Activated CD4-positive, alpha-beta T cell treated with anti-CD3 and anti-CD28 coated beads, Interleukin-2, amount 10 ng/mL, durations not matched to agents 7 days and 5 days (primary cell): ENCODE data around the gene HOXC12. TPM values are rescaled to one million over a fixed set of nuclear protein-coding genes. Genes with fewer than 3 reads are reported as not detected.

ENCODE experiments used
- CTCF ChIA-PET: fragments of 350-600 bp; sonication (Branson Sonifier 250); formaldehyde crosslinking; loops from one replicate; lab custom pipeline; 2021; ENCODE audit warnings: antibody characterized with exemption; lab: Charles Lee
- POLR2A ChIA-PET: fragments of 350-600 bp; sonication (Branson Sonifier 250); formaldehyde crosslinking; loops from one replicate; lab custom pipeline; 2021; ENCODE audit warnings: antibody characterized with exemption; lab: Charles Lee
- DNase-seq: peaks from one replicate; pipeline ENCODE4 v3.0.0-alpha.2; 2020
- H3K27ac Mint-ChIP-seq: one replicate; pipeline ENCODE4 v1.8.0; 2021; ENCODE audit warnings: mild to moderate bottlenecking, moderate library complexity, mixed read lengths
- H3K27me3 Mint-ChIP-seq: one replicate; pipeline ENCODE4 v1.8.0; 2021; ENCODE audit warnings: mixed read lengths
- H3K36me3 Mint-ChIP-seq: one replicate; pipeline ENCODE4 v1.8.0; 2021; ENCODE audit warnings: low read depth, mixed read lengths
- H3K4me1 Mint-ChIP-seq: one replicate; pipeline ENCODE4 v1.8.0; 2021; ENCODE audit warnings: mixed read lengths
- H3K4me3 Mint-ChIP-seq: one replicate; pipeline ENCODE4 v1.8.0; 2021; ENCODE audit warnings: mild to moderate bottlenecking, moderate library complexity, mixed read lengths
- H3K9me3 Mint-ChIP-seq: one replicate; pipeline ENCODE4 v1.8.0; 2021; ENCODE audit warnings: mixed read lengths
- total RNA-seq, 2 experiments: library from RNA; stranded (reverse); gene quantifications; one replicate each; pipeline ENCODE4 v1.2.3, GENCODE V29; 2021

Gene HOXC12
- total RNA-seq, 2 experiments from 2014 or later = not detected

DNA sequence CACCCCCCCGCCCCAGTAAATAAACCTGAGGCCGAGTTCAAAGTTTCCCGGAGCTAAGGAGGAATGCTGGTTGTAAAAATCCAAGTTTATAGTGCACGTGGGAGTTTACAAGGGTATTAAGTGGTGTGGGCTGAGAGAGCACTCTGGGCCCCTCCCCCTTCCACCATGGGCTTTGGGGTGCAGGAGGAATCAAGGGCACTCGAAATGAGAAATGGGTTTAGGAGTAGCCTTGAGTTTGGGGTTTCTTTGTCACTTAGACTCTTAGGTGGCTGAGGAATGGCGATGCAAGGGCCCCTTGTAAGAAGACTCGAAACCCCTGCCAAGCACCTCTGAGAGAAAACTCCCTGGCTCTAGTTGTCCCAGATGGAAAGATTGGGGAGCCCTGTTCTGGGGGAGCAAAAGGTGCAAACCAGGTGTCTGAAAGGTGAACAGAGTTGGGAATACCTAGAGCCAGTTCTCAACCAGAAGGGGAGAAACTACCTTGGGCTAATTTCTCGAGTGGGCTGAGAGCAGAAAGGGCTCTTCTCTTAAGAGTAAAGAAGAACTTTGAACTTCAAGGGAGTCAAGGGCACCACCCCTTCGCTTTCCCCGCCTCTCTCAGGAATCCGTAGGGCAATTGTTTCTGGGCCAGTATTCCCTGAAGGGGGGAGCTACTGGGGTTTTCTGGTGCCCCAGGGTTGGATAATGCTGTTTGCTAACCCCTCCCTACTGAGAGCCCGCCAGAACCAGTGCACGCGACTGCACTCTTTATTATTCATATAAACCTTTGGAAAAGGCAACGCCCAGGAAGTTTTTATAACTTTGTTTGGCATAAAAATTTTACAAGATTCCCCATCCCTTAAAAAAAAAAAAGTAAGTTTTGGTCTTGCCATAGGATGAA lies 24.0 kb downstream of the HOXC12 start:
- peaks cover 3% of the 10 kb centered on the region for H3K36me3 Mint-ChIP-seq
- H3K27me3 Mint-ChIP-seq = peaks cover 93% of the 10 kb centered on the region
- H3K9me3 Mint-ChIP-seq = no peaks in the 10 kb centered on the region
- peaks cover 8% of the 10 kb centered on the region for H3K4me1 Mint-ChIP-seq
- DNase-seq = no peak
- no peak overlapping the region for H3K4me3 Mint-ChIP-seq
- ChIA-PET POLR2A (no interaction called here), CTCF (no interaction called here)
- no peak overlapping the region for H3K27ac Mint-ChIP-seq

DNA sequence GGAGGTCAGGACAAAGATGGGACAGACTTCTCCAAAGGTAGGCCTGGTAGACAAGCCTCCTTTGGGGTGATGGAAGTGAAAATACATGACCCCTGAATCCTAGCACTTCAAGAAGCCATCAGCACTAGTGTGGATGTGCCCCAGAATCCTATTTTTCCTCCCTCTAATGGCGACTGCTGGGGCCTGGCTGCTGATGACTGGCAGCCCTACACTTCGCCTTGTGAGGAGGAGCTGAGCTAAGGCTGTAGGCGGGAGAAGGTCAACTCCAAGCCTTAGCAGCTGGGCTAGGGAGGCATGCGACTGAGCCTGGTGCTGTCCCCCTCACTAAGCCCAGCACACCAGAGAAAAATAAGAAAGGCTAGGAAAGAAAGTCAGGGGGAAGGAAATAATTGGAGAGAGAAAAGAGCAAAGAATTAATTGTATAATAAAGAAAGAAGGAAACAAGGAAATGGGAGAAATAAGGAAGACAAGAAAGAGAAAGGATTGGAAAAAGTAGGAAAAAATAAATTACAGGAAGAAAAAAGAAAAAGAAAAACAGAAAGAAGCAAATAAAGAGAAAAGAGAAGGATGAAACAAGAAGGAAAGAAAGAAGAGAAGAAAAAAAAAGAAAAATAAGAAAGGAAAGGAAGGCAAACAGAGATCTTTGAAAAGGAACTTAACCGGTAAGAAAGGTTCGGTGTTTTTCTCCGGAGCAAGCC lies 25.6 kb downstream of the HOXC12 start:
- H3K36me3 Mint-ChIP-seq = peaks cover 3% of the 10 kb centered on the region
- no peaks in the 10 kb centered on the region for H3K9me3 Mint-ChIP-seq
- no peak overlapping the region for H3K4me3 Mint-ChIP-seq
- no peak for DNase-seq
- H3K4me1 Mint-ChIP-seq = peaks cover 10% of the 10 kb centered on the region
- no peak overlapping the region for H3K27ac Mint-ChIP-seq
- peaks cover 96% of the 10 kb centered on the region for H3K27me3 Mint-ChIP-seq
- CTCF ChIA-PET = interaction anchor here (0.6 to 1.9 kb wide), 3 partner anchors 26 to 234 kb away, joined by 3 to 5 read pairs (median 3); partner anchors contain the start of gene HOXC12
- POLR2A ChIA-PET = no interaction called here

DNA sequence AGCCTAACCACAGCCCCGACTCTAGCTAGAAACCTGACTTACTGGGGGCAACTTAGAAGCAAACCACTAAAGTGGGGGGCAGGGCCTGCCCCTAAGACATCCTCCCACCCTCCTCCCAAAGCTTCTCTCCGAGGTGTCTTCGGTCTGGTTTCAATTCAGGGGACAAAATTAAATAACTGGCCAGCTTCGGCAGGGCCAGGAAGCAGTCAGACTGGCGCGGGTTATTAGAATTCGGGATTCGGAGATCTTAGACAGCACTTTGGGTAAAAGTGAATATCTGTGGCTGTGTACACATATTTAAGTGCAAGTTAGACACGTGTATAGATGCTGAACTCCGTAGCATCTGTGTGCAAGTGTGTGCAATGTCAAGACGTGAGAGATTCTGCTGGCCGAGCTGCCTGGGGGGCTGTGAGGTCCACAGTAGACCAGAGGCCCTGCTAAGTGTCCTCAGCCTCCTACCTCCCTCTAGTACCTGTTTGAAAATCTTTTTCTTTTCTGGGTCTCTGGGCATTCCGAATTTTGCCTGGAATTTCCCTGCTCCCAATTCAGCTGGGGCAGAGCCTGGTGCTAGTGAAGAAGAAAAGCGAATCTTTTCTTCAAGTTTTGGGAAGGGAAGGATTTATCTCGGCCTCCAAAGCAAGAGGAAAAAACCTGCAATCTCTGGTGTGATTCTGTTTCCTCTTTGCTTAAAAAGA lies 26.2 kb downstream of the HOXC12 start:
- Mint-ChIP-seq H3K9me3 (no peaks in the 10 kb centered on the region), H3K4me1 (peaks cover 8% of the 10 kb centered on the region), H3K4me3 (no peak overlapping the region), H3K36me3 (no peaks in the 10 kb centered on the region), H3K27me3 (peaks cover 95% of the 10 kb centered on the region), H3K27ac (no peak overlapping the region)
- ChIA-PET POLR2A (no interaction called here), CTCF (interaction anchor here (0.6 to 1.9 kb wide), 3 partner anchors 26 to 233 kb away, joined by 3 to 5 read pairs (median 3); partner anchors contain the start of gene HOXC12)
- no peak for DNase-seq

DNA sequence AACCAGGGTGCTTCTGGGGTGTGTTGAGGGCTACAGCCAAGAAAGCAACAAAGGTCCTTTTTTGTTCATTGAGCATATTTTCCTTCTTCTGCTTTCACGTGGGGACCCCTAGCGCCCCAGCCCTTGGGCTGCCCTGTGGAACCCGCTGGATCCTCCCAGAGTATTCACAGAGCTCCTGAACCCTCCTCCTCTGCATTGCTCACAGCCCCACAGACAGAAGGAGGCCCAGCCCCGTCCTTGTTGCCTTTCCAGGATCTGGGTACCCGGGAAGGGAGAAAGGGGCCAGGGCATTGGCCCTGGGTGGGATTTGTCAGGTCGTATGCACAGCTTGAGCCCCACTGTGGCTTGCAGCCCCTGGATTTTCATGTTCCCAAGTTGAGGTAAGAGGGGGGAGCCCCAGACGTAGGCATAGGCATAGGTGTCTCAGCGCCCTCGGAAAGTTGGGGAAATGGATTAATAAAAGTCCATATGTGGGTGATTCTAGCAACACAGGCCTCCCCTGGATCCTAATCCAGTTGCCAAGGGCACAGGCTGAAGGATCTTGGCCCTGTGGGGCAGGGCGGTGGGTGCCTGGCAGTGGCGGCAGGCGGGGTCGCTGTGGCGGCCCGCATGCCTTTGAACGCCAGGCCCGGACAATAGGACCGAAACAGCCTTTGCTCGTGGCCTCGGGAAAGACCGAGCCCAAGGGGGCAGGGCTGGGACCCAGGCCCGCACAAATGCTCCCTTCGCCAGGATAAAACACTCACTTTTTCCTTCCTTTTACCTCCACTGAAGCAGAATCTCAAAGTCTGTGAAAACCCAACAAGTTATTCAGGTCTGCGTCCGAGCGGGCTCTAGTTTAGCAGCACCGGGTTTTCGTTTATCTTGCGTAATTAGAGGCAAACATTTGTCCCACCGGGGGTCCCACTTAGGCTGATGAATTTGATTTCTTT lies 27.2 kb downstream of the HOXC12 start:
- peaks cover 15% of the 10 kb centered on the region for H3K4me1 Mint-ChIP-seq
- no peaks in the 10 kb centered on the region for H3K9me3 Mint-ChIP-seq
- no peak for DNase-seq
- H3K27ac Mint-ChIP-seq = no peak overlapping the region
- peaks cover 96% of the 10 kb centered on the region for H3K27me3 Mint-ChIP-seq
- no peak overlapping the region for H3K4me3 Mint-ChIP-seq
- ChIA-PET CTCF (no interaction called here), POLR2A (no interaction called here)
- H3K36me3 Mint-ChIP-seq = no peaks in the 10 kb centered on the region

DNA sequence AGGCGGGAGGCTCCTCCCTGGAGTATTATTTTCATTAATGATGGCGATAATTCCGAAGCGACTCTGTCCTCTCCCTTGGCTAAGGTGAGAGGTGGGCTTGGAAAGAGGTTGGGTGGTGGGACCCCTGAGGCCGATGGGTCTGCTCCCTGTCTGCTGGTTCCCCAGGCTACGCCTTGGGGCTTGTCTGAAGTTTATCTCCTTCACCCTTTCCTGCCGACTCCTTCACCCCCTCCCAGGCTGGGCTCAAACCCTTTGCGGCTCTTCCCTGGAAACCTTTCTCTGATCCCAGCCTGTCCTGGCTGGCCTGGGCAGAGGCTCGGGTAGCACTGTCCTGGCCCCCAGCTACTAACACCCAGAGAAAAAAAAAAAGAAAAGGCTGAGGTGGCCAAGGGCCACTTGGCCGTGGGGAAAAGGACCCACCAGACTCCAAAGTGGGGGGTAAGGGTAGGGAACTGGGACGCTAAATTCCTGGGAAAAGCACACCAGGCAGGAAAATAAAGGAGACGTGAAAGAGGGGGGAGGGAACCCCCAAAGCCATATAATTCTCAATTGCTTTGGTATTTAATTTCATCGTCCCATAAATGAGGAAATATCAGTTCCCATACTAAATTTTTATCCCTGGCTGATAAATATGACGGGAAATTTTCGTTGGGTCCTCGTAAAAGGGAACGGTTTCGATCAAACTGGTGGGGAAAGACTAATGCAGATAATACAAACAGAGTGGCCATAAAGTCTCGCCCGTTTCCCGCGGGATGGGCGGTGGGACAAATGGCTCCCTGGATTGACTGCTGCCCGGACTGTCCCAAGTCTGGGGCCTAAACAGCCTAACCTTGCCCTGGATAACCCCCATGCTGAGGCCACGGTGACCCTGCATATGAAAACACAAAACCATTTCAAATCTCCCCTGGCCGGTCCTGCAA lies 28.2 kb downstream of the HOXC12 start:
- H3K4me3 Mint-ChIP-seq = no peak overlapping the region
- no peaks in the 10 kb centered on the region for H3K9me3 Mint-ChIP-seq
- peaks cover 96% of the 10 kb centered on the region for H3K27me3 Mint-ChIP-seq
- no peak for DNase-seq
- CTCF ChIA-PET = no interaction called here
- no peak overlapping the region for H3K27ac Mint-ChIP-seq
- no peaks in the 10 kb centered on the region for H3K36me3 Mint-ChIP-seq
- H3K4me1 Mint-ChIP-seq = peaks cover 17% of the 10 kb centered on the region
- POLR2A ChIA-PET = no interaction called here

DNA sequence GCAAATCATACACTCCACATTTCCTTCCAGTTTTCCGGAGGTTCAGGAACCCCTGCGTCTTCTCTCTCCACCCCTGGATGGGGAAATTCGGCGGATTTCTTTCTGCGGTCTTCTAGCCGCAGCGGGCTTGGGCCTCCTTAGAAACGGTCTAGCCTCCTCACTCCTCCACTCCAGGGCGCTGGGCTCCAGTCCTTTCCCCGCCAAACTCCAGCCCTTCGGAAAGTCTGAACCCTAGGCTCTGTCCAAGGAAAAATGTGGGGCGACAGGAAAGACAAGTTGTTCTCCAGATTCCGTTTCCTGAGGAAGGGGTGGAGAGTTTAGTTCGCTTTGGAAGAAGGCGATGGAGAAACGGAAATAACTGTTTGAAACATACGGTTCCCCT lies 28.9 kb downstream of the HOXC12 start:
- ChIA-PET POLR2A (no interaction called here), CTCF (interaction anchor here (2.4 kb wide), 1 partner anchor 224 kb away, joined by 12 read pairs; no protein-coding TSS in a partner anchor)
- H3K4me3 Mint-ChIP-seq = no peak overlapping the region
- no peak for DNase-seq
- no peaks in the 10 kb centered on the region for H3K9me3 Mint-ChIP-seq
- peaks cover 96% of the 10 kb centered on the region for H3K27me3 Mint-ChIP-seq
- H3K27ac Mint-ChIP-seq = no peak overlapping the region
- H3K4me1 Mint-ChIP-seq = peaks cover 20% of the 10 kb centered on the region
- no peaks in the 10 kb centered on the region for H3K36me3 Mint-ChIP-seq

DNA sequence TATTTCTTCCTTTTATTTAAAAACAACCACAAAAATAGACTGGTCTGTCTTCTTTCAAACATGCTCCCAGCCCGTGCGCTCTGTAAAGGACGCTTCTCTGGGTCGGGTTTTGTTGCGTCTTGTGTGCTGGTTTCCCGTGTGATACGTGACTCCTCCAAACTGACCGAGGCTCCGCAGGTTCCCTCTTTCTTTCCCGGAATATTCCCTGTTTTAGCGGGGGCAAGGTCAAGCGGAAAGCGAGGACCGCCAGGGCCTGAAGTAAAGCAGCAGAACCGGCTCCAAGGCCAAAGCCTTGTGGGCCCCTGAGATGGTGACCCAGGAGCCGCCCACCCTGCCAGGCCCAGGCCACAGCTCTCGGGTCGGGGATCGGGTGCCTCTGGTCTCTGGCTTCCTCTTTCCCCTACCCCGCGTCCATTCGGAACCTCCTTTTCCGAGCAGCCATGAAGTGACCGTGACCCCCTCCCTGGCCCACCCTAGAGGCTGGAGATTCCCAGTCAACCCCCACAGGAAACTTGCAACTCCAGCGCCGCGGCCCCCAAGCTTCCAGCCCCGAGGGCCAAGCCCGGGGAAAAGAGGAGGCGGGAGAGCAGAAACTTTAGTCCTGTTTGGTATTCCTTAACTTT lies 29.4 kb downstream of the HOXC12 start:
- Mint-ChIP-seq H3K4me1 (peaks cover 22% of the 10 kb centered on the region), H3K27me3 (peaks cover 96% of the 10 kb centered on the region), H3K27ac (peak overlapping the region; percentile 25), H3K9me3 (no peaks in the 10 kb centered on the region), H3K4me3 (no peak overlapping the region), H3K36me3 (no peaks in the 10 kb centered on the region)
- ChIA-PET POLR2A (no interaction called here), CTCF (interaction anchor here (1.2 to 4.0 kb wide), 9 partner anchors 9 to 394 kb away, joined by 3 to 20 read pairs (median 9); partner anchors contain the start of gene HOXC12)
- DNase-seq = no peak

DNA sequence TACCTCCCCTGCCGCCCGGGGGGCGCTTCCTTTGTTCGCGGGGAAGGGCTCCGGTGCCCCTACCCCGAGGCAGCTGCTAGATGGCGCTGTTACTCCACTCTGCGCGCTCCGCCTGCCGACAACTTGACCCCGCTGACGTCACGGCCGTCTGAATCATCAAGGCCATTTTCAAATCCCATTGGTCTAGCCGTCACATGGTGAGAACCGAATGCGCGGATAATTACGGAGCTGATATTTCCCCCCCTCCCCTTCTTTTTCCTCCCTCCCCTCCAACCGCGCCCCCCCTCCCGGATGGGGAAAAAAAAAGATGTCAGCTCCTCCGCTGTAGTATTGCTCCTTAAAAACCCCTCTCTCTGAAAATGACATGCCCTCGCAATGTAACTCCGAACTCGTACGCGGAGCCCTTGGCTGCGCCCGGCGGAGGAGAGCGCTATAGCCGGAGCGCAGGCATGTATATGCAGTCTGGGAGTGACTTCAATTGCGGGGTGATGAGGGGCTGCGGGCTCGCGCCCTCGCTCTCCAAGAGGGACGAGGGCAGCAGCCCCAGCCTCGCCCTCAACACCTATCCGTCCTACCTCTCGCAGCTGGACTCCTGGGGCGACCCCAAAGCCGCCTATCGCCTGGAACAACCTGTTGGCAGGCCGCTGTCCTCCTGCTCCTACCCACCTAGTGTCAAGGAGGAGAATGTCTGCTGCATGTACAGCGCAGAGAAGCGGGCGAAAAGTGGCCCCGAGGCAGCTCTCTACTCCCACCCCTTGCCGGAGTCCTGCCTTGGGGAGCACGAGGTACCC lies 30.4 kb downstream of the HOXC12 start, which contains the start of gene HOXC10:
HOXC10 (plus strand) TSS at position 246 of the 791 bp plus-strand sequence; CDS start at position 360, 114 bp downstream.
- H3K4me3 Mint-ChIP-seq = peak within 1 kb of the TSS; percentile 54
- ChIA-PET POLR2A (no interaction called here), CTCF (interaction anchor here (0.6 to 4.0 kb wide), 18 partner anchors 8 to 548 kb away, joined by 3 to 20 read pairs (median 4); partner anchors contain the start of genes HOXC12 and HOXC5)
- peaks cover 96% of the 10 kb centered on the region for H3K27me3 Mint-ChIP-seq
- no peaks in the 10 kb centered on the region for H3K9me3 Mint-ChIP-seq
- peaks cover 31% of the 10 kb centered on the region for H3K4me1 Mint-ChIP-seq
- peak; percentile 71 for DNase-seq
- peak within 1 kb of the TSS; percentile 73 for H3K27ac Mint-ChIP-seq
- no peaks in the 10 kb centered on the region for H3K36me3 Mint-ChIP-seq

DNA sequence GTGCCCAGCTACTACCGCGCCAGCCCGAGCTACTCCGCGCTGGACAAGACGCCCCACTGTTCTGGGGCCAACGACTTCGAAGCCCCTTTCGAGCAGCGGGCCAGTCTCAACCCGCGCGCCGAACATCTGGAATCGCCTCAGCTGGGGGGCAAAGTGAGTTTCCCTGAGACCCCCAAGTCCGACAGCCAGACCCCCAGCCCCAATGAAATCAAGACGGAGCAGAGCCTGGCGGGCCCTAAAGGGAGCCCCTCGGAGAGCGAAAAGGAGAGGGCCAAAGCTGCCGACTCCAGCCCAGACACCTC lies 30.9 kb downstream of the HOXC12 start:
- Mint-ChIP-seq H3K27ac (peak overlapping the region; percentile 73), H3K4me3 (peak overlapping the region; percentile 54), H3K4me1 (peaks cover 35% of the 10 kb centered on the region), H3K27me3 (peaks cover 96% of the 10 kb centered on the region), H3K36me3 (no peaks in the 10 kb centered on the region), H3K9me3 (no peaks in the 10 kb centered on the region)
- POLR2A ChIA-PET = no interaction called here
- DNase-seq = no peak
- CTCF ChIA-PET = interaction anchor here (0.6 to 4.0 kb wide), 14 partner anchors 8 to 547 kb away, joined by 3 to 20 read pairs (median 4); partner anchors contain the start of genes HOXC12 and HOXC5

DNA sequence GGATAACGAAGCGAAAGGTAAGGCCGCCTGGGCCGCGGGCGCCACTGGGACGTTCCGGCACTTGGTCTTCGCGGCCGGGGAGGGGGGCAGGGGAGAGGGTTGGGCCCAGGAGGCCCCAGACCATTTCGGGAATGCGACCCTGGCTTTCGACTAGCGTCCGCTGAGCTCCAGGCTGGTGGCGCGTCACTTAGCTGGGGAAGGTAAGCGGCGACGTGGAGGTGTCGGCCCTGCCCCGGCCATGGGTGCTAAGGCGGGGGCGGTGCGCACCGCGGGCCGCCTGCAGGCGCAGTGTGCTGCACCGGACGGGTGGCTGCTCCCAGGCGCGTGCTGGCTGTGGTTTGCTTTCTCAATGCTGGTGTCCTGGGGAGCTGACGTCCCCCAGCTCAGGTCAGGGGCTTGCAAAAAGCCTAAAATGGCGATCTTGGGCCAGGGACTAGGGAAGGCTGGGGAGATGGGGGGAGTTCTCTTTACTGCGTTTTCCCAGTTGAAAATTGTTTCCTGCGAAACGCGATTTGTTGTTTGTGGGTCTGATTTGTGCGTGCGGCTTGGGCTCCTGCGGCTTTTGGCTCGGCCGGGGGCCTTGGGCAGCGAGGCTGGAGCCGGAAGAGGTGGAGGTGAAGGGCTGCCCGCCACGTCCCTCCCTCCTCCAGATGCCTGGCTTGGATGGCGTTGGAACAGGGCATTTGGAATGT lies 31.4 kb downstream of the HOXC12 start:
- Mint-ChIP-seq H3K4me1 (peaks cover 35% of the 10 kb centered on the region), H3K27me3 (peaks cover 96% of the 10 kb centered on the region), H3K9me3 (no peaks in the 10 kb centered on the region), H3K36me3 (no peaks in the 10 kb centered on the region), H3K4me3 (no peak overlapping the region), H3K27ac (no peak overlapping the region)
- ChIA-PET CTCF (interaction anchor here (0.9 to 4.0 kb wide), 9 partner anchors 15 to 229 kb away, joined by 3 to 20 read pairs (median 5); partner anchors contain the start of genes HOXC12 and HOXC5), POLR2A (no interaction called here)
- no peak for DNase-seq
